DND-41 (cell line): ENCODE results near the gene U2SURP.

Experiments
- EZH2 ChIP-seq: IDR thresholded peaks from 3 replicates; pipeline ENCODE4 v1.6.1; 2012; ENCODE audit warnings: borderline replicate concordance, low read depth, mild to moderate bottlenecking, moderate library complexity, low read length, inconsistent platforms; ENCODE audit not compliant: severe bottlenecking
- TF ChIP-seq, protein P1 (sequence below): IDR thresholded peaks from 2 replicates; pipeline ENCODE4 v1.5.1; 2012; ENCODE audit warnings: borderline replicate concordance, low read length, moderate library complexity, mild to moderate bottlenecking; ENCODE audit not compliant: poor library complexity, severe bottlenecking; ENCODE audit errors: extremely low read depth

DNA sequence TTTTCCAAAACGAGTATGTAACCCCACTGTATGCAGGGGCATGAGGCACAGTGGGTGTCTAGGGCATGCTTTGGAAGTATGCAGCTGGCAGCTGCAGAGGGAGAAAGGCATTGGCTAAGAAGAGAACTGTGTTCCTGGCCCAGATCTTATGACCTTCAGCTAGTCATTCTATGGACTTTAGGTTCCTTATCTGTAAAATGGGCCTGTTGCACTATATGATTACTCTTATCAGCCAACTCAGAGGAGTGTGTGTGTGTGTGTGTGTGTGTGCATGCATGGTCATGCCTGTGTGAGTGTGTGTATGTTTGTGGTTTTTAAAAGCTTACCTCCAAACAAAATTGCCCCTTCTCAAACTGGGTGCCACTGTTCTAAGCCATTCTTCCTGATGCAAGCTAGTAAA lies 90.8 kb downstream of the U2SURP start:
- no peak for TF ChIP-seq EZH2
- TF ChIP-seq, protein P1, sequence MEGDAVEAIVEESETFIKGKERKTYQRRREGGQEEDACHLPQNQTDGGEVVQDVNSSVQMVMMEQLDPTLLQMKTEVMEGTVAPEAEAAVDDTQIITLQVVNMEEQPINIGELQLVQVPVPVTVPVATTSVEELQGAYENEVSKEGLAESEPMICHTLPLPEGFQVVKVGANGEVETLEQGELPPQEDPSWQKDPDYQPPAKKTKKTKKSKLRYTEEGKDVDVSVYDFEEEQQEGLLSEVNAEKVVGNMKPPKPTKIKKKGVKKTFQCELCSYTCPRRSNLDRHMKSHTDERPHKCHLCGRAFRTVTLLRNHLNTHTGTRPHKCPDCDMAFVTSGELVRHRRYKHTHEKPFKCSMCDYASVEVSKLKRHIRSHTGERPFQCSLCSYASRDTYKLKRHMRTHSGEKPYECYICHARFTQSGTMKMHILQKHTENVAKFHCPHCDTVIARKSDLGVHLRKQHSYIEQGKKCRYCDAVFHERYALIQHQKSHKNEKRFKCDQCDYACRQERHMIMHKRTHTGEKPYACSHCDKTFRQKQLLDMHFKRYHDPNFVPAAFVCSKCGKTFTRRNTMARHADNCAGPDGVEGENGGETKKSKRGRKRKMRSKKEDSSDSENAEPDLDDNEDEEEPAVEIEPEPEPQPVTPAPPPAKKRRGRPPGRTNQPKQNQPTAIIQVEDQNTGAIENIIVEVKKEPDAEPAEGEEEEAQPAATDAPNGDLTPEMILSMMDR = no peak
